Occipital lobe (tissue), 2 donors: Measurements from ENCODE around the gene MBNL2. TPM values are rescaled to one million over a fixed set of nuclear protein-coding genes. Genes with fewer than 3 reads are reported as not detected.
A peak's percentile ranks its signal among the peaks of the same experiment; 100 is the strongest.
"Not testable (repeated sequence)": the region's sequence is repeated elsewhere in the genome, so short reads cannot be mapped to it uniquely, and the experiment has no call there.

Experiments
- DNase-seq: peaks from one replicate; lab custom pipeline; 2025; lab: John Stamatoyannopoulos, UW
- total RNA-seq: library from RNA; depleted of rRNA; stranded (reverse); fragments of >200 nt; gene quantifications from one replicate; pipeline ENCODE4 v1.2.3, GENCODE V29; 2014

The MBNL2 gene
- total RNA-seq, 1 donor from 2014 or later: 29.2 TPM

GRCh38 chr13:97346561-97347254, 124.6 kb downstream of the MBNL2 start:
- DNase-seq: no peak

DNA sequence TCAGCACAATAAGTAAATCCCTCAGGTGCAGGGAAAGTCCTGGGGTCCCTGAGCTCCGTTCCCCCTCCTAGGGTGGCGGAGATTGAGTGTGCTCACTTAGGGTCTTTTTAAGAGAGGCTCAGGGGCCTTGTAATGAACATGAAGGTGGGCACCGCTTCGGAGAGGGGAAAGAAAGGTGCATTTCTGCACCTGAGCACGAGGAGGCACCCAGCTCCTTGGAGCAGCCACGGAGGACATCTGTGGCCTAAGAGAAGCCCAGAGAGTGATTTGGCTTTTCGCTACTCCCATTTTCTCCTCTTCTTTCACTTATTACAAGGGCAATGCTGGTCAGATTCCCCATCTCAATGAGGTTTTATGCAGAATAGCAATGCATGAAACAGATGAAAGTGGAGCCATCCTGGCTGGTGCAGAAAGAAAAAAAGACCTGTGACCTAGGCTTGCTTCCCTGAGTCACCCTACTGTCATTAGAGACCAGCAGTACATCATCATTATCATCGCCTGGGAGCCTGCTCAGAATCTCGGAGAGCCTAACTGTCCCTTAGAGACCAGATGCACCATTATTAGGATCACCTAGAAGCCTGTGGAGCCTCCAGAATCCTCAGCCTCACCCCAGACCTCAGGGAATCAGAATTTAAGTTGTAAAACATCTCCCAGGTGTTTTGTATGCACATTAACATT, 125.3 kb downstream of the MBNL2 start:
- DNase-seq: no peak

GRCh38 chr13:97348569-97349100, 126.5 kb downstream of the MBNL2 start:
- no peak for DNase-seq

GRCh38 chr13:97352012-97352411, 129.9 kb downstream of the MBNL2 start:
- DNase-seq: not testable (repeated sequence)

- no peak for DNase-seq
Observed at GRCh38 chr13:97352815-97353214, 130.7 kb downstream of the MBNL2 start.

GRCh38 chr13:97353927-97354675, 132.0 kb downstream of the MBNL2 start:
- no peak for DNase-seq

GRCh38 chr13:97354808-97355207, 132.7 kb downstream of the MBNL2 start:
- DNase-seq: no peak

- DNase-seq: no peak
Observed at GRCh38 chr13:97356592-97356991, 134.5 kb downstream of the MBNL2 start.

DNA sequence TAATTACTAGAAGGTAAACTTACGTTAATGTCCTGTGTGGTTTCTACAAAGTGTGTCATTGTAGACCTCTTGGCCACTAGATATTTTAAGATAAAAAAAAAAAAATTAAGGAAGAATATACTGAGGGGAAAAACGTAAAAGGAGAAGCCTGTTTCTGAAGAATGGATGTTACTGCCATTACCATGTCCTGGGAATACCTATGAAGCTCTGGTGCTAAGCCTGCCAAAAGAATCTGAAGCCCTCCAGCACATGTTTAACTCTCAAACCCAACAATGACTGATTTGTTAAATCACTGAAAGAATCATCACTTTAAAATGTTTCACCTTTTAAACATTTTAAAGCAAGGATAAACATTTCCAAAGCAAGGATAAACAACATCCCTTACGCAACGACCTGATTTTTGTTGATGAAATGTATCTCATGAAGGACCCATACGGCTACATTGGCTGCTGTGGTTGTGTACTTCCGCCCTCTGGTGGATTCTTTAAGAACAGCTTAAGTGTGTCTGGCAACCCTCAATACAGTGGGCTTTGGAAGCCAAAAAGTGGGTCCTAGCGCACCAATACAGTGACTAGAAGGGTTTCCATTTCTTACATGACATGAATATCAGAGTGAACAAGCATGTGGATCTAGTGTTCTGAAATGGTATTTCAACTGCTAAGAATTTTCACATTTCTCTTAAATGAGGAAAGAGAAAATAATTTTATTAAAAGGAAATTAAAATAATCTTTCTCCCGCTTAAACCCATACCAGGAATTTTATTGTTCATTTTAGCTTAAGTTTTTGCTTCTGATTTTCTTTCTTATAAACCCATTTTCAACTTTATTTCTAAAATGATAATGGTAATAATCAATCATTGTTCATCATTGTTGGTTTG, 137.3 kb downstream of the MBNL2 start:
- no peak for DNase-seq

DNA sequence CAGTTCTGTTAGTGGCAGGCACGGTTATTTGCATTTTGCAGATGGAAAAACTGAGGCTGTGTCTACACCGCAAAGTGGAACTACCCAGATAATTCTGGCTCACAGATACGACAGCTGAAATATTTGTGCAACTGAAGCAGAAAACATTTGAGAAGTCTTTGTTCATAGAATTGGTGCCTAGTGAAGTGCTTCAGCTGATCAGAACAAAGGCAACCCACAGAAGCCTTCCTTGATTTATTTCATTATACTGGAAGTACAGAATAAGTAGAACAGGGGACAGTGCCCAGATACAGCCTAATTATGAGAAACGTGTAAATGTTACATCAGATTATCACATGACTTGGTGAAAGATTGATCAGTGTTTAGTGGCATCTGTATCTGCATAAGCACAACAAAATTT, 138.5 kb downstream of the MBNL2 start:
- DNase-seq: no peak

GRCh38 chr13:97364031-97364430, 141.9 kb downstream of the MBNL2 start:
- no peak for DNase-seq

DNA sequence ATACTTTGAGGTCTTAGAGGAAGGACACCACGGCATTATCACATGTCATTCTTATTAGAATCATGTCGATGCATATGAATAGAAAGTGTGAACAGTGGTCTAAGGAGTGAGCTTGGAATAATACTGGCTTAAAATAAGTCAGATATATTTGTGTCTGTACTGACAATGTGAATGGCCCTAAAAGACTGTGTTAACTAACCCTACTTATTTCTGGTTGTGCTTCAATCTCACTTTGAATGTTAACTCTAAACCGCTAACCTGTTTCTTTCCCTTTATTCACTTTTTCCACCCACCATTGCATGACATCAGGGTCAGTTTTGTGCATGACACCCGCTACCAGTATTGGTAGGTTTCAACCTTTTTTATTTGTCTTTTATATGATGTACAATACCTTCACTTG, 142.7 kb downstream of the MBNL2 start:
- no peak for DNase-seq

- DNase-seq: no peak
Observed at GRCh38 chr13:97366172-97366688, 144.1 kb downstream of the MBNL2 start.

DNA sequence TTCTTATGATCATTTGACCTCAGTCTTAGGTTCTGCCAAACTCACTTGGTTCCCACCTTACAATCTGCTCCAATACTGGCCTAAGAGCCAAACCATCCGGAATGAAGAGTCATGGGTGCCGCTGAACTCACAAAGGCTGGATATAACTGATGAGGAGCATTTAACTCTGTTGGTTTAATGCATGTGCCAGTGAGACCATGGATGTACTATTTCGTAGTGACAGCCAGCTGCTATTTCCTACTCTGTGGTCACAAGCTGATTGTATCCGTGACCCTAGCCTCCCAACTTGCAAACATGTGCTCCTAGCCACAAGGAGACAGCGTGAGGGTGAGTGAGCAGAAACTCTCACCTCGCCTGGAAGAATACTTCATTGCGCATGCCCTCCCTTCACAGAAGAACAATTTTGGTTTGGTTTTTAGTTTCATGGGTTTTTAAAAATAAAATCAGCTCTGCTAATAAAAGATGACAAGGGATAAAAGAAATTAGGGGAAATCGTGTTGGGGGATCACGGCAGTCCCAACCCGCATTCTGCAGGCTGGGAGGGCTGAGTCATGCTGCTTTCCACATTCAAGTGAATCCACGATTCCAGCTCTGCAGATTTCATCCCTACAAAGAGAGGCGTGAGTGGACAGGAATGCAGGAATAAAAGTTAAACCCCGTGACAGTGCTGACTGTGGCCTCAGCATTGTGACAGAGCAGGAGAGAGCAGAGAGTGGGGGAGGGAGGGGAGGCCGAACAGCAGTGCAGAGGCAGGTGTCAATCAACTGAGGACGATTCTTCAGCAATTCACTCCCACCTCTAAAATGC, 145.1 kb downstream of the MBNL2 start:
- DNase-seq: peak; percentile 35

DNA sequence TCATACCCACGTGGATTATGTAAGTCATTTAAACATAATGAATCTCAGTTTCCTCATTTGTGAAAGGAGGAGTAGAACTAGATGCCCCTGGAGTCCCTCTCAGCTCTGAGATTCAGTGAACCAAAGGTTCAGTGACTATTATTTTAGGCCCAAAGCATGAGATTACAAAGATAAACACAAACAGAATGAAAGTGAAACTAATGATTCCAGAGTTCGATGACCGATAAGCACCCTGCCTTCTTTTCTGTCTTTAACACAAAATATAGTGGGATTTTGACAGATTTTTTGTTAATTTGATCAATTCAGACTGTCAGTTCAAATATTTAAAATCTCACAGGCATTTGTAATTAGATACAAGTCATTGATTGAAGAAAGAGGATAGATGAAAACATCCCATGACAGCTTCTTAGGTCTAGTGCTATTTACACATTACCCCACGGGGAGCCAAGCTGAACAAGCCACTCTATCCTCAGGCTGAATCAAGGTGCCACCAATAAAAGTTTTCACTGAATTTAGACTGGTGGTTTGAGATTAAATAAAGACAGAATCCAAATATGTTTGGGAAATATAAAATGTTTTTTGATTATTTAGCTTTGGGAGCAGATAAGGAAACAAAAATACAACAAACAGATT, 147.2 kb downstream of the MBNL2 start:
- no peak for DNase-seq

DNA sequence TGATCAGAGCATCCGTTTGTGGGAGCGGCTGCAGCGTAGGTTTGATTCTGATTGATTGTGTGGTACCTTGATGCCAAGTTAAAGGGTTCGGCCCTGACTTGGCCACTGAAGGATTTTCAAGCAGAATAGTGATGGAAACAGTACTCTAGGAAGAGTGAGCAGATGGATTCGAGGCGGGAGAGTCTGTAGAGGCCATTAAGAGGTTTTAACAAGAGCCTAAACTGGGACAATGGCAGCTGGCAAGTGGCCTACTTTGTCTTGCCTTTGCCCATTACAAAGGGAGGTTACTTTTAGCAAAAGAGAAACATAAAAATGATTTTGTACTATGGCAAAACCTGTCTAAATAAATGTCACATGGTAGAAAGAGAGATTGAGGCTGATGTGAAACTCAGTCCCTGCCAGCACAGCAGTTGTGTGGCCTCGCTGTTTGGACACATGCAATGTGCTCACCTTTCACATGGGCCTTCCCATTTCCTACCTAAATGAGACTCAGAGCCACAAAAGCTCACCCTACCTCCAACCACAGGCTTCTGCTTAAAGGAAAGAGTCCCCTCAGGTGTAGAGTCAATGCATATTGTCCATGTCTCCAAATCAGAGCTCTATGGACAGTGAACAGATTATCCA, 149.5 kb downstream of the MBNL2 start:
- DNase-seq: no peak

GRCh38 chr13:97372936-97373335, 150.8 kb downstream of the MBNL2 start:
- peak; percentile 32 for DNase-seq

DNA sequence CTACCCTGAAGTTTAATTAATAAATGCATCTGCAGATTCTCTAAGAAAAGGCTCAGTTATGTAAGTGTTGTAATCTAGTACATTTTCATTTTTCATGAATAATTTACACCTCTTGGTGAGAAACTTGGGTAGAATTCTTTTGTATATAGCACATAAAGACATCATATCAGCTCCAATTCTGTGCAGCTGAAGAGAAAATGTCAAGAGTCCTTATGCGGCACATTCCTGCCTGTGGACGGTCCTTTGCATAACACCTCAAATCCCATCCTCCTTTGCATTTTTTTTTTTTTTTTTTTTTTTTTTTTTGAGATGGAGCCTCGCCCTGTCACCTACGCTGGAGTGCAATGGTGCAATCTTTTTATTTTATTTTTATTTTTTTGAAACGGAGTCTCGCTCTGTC, 151.7 kb downstream of the MBNL2 start:
- no peak for DNase-seq

- no peak for DNase-seq
Observed at GRCh38 chr13:97376981-97377380, 154.8 kb downstream of the MBNL2 start.
